SH-SY5Y (cell line): ENCODE measurements around the gene FLVCR2.

Source experiments
- GATA2 ChIP-seq: IDR thresholded peaks from 2 replicates; pipeline ENCODE4 v1.6.1; 2011; ENCODE audit warnings: mild to moderate bottlenecking, low read depth, low read length
- GATA3 ChIP-seq: IDR thresholded peaks from 2 replicates; pipeline ENCODE4 v1.6.1; 2011; ENCODE audit warnings: low read depth, mild to moderate bottlenecking, low read length, moderate library complexity

DNA sequence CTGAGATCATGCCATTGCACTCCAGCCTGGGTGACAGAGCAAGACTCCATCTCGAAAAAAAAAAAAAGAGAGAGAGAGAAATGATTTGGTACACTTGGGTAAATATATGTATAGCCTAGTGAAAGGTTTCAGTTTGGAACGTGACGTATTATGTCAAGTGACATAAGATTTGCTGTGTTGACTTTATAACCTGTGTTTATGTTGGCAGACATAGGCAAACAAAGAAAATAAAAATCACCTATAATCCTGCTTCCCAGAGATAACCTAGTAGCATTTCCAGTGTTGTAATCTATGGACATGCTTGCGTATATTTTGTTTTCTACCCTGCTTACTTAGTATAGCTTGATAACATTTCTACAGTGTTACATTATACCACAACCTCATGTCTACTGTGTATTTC, 65.6 kb downstream of the FLVCR2 start:
- no peak for TF ChIP-seq GATA2
- no peak for TF ChIP-seq GATA3
